ENCODE measurements around the gene FEM1B. TPM values are rescaled to one million over a fixed set of nuclear protein-coding genes. Genes with fewer than 3 reads are reported as not detected.

The FEM1B gene
- total RNA-seq, 1 donor from 2014 or later: 45.1 TPM

GRCh38 chr15:68279779-68280753 lies 2.5 kb downstream of the FEM1B start:
- intact Hi-C loops (cut with micrococcal nuclease): loop anchor here (2.0 to 5.0 kb wide), 5 partner anchors 19 to 542 kb away; partner anchors contain the start of genes ANP32A, CLN6 and PIAS1
- H3K27ac Mint-ChIP-seq: peak overlapping the region; percentile 38
- no peaks in the 10 kb centered on the region for H3K27me3 Mint-ChIP-seq (ENCODE audit: low read depth)
- H3K4me3 Mint-ChIP-seq (ENCODE audit: low read depth): peak overlapping the region; percentile 100
- H3K4me1 Mint-ChIP-seq (ENCODE audit: low read depth): peaks cover 36% of the 10 kb centered on the region
- peaks cover 37% of the 10 kb centered on the region for H3K36me3 Mint-ChIP-seq (ENCODE audit: low read depth)
- no peak for DNase-seq (ENCODE audit: low spot score)
- H3K9me3 Mint-ChIP-seq: peaks cover 4% of the 10 kb centered on the region

- peaks cover 4% of the 10 kb centered on the region for H3K9me3 Mint-ChIP-seq
- no peak overlapping the region for H3K27ac Mint-ChIP-seq
- H3K4me1 Mint-ChIP-seq (ENCODE audit: low read depth): peaks cover 42% of the 10 kb centered on the region
- peaks cover 46% of the 10 kb centered on the region for H3K36me3 Mint-ChIP-seq (ENCODE audit: low read depth)
- intact Hi-C loops (cut with micrococcal nuclease): no loop called here
- DNase-seq (ENCODE audit: low spot score): no peak
- H3K4me3 Mint-ChIP-seq (ENCODE audit: low read depth): peak overlapping the region; percentile 9
- no peaks in the 10 kb centered on the region for H3K27me3 Mint-ChIP-seq (ENCODE audit: low read depth)
Measured at GRCh38 chr15:68281008-68281407, 3.5 kb downstream of the FEM1B start.

GRCh38 chr15:68283401-68283800 lies 5.9 kb downstream of the FEM1B start:
- no peak overlapping the region for H3K27ac Mint-ChIP-seq
- H3K27me3 Mint-ChIP-seq (ENCODE audit: low read depth): no peaks in the 10 kb centered on the region
- peaks cover 46% of the 10 kb centered on the region for H3K4me1 Mint-ChIP-seq (ENCODE audit: low read depth)
- intact Hi-C loops (cut with micrococcal nuclease): no loop called here
- H3K4me3 Mint-ChIP-seq (ENCODE audit: low read depth): no peak overlapping the region
- no peak for DNase-seq (ENCODE audit: low spot score)
- peaks cover 61% of the 10 kb centered on the region for H3K36me3 Mint-ChIP-seq (ENCODE audit: low read depth)
- H3K9me3 Mint-ChIP-seq: peaks cover 4% of the 10 kb centered on the region

GRCh38 chr15:68284616-68285258 lies 7.2 kb downstream of the FEM1B start:
- Mint-ChIP-seq H3K36me3 (ENCODE audit: low read depth) (peaks cover 54% of the 10 kb centered on the region), H3K9me3 (peaks cover 4% of the 10 kb centered on the region), H3K27me3 (ENCODE audit: low read depth) (no peaks in the 10 kb centered on the region), H3K4me1 (ENCODE audit: low read depth) (peaks cover 48% of the 10 kb centered on the region), H3K4me3 (ENCODE audit: low read depth) (no peak overlapping the region), H3K27ac (no peak overlapping the region)
- no peak for DNase-seq (ENCODE audit: low spot score)
- intact Hi-C loops (cut with micrococcal nuclease): no loop called here

- H3K36me3 Mint-ChIP-seq (ENCODE audit: low read depth): peaks cover 54% of the 10 kb centered on the region
- no peak overlapping the region for H3K27ac Mint-ChIP-seq
- intact Hi-C loops (cut with micrococcal nuclease): no loop called here
Measured at GRCh38 chr15:68285259-68285980, 7.9 kb downstream of the FEM1B start.

GRCh38 chr15:68286256-68286655 lies 8.7 kb downstream of the FEM1B start:
- DNase-seq (ENCODE audit: low spot score): no peak
- peaks cover 59% of the 10 kb centered on the region for H3K36me3 Mint-ChIP-seq (ENCODE audit: low read depth)
- peak overlapping the region; percentile 29 for H3K27ac Mint-ChIP-seq
- intact Hi-C loops (cut with micrococcal nuclease): no loop called here
- H3K9me3 Mint-ChIP-seq: peaks cover 4% of the 10 kb centered on the region
- H3K4me1 Mint-ChIP-seq (ENCODE audit: low read depth): peaks cover 45% of the 10 kb centered on the region
- H3K4me3 Mint-ChIP-seq (ENCODE audit: low read depth): no peak overlapping the region
- no peaks in the 10 kb centered on the region for H3K27me3 Mint-ChIP-seq (ENCODE audit: low read depth)

More at GRCh38 chr15:68285259-68285980, 7.9 kb downstream of the FEM1B start:
- no peak for DNase-seq (ENCODE audit: low spot score)
- H3K9me3 Mint-ChIP-seq: peaks cover 4% of the 10 kb centered on the region
- no peaks in the 10 kb centered on the region for H3K27me3 Mint-ChIP-seq (ENCODE audit: low read depth)
- H3K4me3 Mint-ChIP-seq (ENCODE audit: low read depth): no peak overlapping the region
- peaks cover 45% of the 10 kb centered on the region for H3K4me1 Mint-ChIP-seq (ENCODE audit: low read depth)

GRCh38 chr15:68289057-68289456 lies 11.5 kb downstream of the FEM1B start:
- peaks cover 65% of the 10 kb centered on the region for H3K36me3 Mint-ChIP-seq (ENCODE audit: low read depth)
- intact Hi-C loops (cut with micrococcal nuclease): no loop called here
- peak overlapping the region; percentile 18 for H3K27ac Mint-ChIP-seq
- no peak overlapping the region for H3K4me3 Mint-ChIP-seq (ENCODE audit: low read depth)
- DNase-seq (ENCODE audit: low spot score): no peak
- H3K27me3 Mint-ChIP-seq (ENCODE audit: low read depth): no peaks in the 10 kb centered on the region
- H3K4me1 Mint-ChIP-seq (ENCODE audit: low read depth): peaks cover 52% of the 10 kb centered on the region
- peaks cover 4% of the 10 kb centered on the region for H3K9me3 Mint-ChIP-seq

GRCh38 chr15:68289621-68290352 lies 12.2 kb downstream of the FEM1B start:
- H3K4me1 Mint-ChIP-seq (ENCODE audit: low read depth): peaks cover 51% of the 10 kb centered on the region
- no peak for DNase-seq (ENCODE audit: low spot score)

GRCh38 chr15:68290715-68291114 lies 13.2 kb downstream of the FEM1B start:
- Mint-ChIP-seq H3K4me3 (ENCODE audit: low read depth) (no peak overlapping the region), H3K9me3 (no peaks in the 10 kb centered on the region), H3K27me3 (ENCODE audit: low read depth) (no peaks in the 10 kb centered on the region), H3K4me1 (ENCODE audit: low read depth) (peaks cover 42% of the 10 kb centered on the region), H3K27ac (no peak overlapping the region), H3K36me3 (ENCODE audit: low read depth) (peaks cover 50% of the 10 kb centered on the region)
- intact Hi-C loops (cut with micrococcal nuclease): no loop called here
- DNase-seq (ENCODE audit: low spot score): no peak

More at GRCh38 chr15:68289621-68290352, 12.2 kb downstream of the FEM1B start:
- intact Hi-C loops (cut with micrococcal nuclease): no loop called here
- peaks cover 2% of the 10 kb centered on the region for H3K9me3 Mint-ChIP-seq
- H3K4me3 Mint-ChIP-seq (ENCODE audit: low read depth): no peak overlapping the region
- no peaks in the 10 kb centered on the region for H3K27me3 Mint-ChIP-seq (ENCODE audit: low read depth)
- H3K36me3 Mint-ChIP-seq (ENCODE audit: low read depth): peaks cover 60% of the 10 kb centered on the region
- H3K27ac Mint-ChIP-seq: no peak overlapping the region

GRCh38 chr15:68292157-68292781 lies 14.7 kb downstream of the FEM1B start:
- no peaks in the 10 kb centered on the region for H3K9me3 Mint-ChIP-seq
- intact Hi-C loops (cut with micrococcal nuclease): no loop called here
- no peak overlapping the region for H3K27ac Mint-ChIP-seq

GRCh38 chr15:68292967-68293366 lies 15.4 kb downstream of the FEM1B start:
- Mint-ChIP-seq H3K4me3 (ENCODE audit: low read depth) (no peak overlapping the region), H3K27ac (no peak overlapping the region), H3K4me1 (ENCODE audit: low read depth) (peaks cover 37% of the 10 kb centered on the region), H3K9me3 (no peaks in the 10 kb centered on the region), H3K27me3 (ENCODE audit: low read depth) (no peaks in the 10 kb centered on the region), H3K36me3 (ENCODE audit: low read depth) (peaks cover 40% of the 10 kb centered on the region)
- intact Hi-C loops (cut with micrococcal nuclease): no loop called here
- DNase-seq (ENCODE audit: low spot score): no peak

More at GRCh38 chr15:68292157-68292781, 14.7 kb downstream of the FEM1B start:
- no peak overlapping the region for H3K4me3 Mint-ChIP-seq (ENCODE audit: low read depth)
- no peak for DNase-seq (ENCODE audit: low spot score)
- H3K4me1 Mint-ChIP-seq (ENCODE audit: low read depth): peaks cover 38% of the 10 kb centered on the region
- H3K36me3 Mint-ChIP-seq (ENCODE audit: low read depth): peaks cover 45% of the 10 kb centered on the region
- H3K27me3 Mint-ChIP-seq (ENCODE audit: low read depth): no peaks in the 10 kb centered on the region

Data from activated T-helper 2 cell treated with anti-CD3 and anti-CD28 coated beads, Interferon-gamma antibody, Interleukin-2, Interleukin-4, amounts not matched to agents 10 μg/mL and 5 μg/mL and 100 μg/mL, durations not matched to agents 14 hours and 24 hours and 36 hours (primary cell).